Measurements from ENCODE around the gene FARS2.

The FARS2 gene

DNA sequence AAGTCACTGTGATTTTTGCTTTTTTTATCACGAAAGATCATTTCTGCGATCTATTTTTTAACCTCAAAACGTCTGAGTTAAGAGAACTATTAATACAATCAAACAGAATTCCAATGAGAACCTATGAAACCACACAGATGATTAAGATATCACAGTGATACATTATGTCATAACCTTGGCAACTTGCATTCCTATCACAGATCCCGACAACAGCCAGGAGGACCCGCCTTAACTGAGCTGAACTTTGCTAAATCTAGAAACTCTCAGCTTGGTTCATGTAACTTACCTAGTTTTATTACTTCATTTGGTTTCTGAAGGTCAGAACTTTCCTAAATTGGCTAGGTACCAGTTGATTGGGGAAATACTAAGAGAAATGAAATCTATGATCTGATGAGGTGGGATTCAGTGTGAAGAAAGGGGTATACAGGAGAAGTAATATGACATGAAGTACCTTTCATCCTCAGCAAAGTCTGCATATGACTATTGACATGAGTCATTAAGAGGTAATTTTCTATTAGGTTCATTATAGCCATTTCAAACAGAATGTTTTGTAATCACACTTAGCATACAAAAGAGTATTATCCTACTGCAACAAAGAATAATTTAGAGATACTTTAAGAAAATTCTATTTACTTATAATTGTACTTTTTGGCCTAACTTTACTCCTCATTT lies 11.7 kb upstream of the FARS2 start:
- no peak for DNase-seq

DNA sequence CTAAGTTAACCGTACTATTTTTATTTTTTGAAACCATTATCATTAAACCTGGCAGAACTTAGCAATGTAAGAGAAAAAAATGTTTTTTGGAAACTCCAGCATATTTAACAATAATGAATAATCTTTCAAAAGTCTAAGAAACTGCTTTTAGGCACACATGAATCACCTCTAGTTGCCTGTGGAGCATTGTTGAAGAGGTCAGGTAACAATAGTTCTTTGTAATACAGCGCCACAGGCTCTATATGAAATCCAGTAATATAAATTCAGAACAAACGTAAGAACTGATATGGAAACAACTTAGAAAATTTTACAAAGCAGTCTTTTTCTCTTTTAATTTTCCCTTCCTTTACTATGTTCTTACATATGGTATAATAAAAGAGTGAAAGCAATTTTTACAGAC lies 10.9 kb upstream of the FARS2 start:
- no peak for DNase-seq

GRCh38 chr6:5250911-5251310 lies 10.4 kb upstream of the FARS2 start:
- DNase-seq = no peak

- DNase-seq = no peak
These were observed 4.4 kb upstream of the FARS2 start for GRCh38 chr6:5256952-5257351.

DNA sequence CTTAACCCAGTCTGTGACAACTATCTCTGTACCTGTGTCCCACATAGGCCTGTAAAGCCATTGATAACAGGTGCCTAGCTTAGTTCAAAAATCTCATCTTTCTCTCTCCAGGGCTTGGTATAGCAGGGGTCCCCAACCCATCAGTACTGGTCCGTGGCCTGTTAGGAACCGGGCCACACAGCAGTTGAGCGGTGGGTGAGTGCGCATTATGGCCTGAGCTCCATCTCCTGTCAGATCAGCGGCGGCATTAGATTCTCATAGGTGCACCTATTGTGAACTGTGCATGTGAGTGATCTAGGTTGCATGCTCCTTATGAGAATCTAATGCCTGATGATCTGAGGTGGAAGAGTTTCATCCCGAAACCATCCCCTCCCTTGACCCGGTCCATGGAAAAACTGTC lies 3.9 kb upstream of the FARS2 start:
- DNase-seq = no peak

GRCh38 chr6:5259428-5259827 lies 1.9 kb upstream of the FARS2 start:
- DNase-seq = no peak

DNA sequence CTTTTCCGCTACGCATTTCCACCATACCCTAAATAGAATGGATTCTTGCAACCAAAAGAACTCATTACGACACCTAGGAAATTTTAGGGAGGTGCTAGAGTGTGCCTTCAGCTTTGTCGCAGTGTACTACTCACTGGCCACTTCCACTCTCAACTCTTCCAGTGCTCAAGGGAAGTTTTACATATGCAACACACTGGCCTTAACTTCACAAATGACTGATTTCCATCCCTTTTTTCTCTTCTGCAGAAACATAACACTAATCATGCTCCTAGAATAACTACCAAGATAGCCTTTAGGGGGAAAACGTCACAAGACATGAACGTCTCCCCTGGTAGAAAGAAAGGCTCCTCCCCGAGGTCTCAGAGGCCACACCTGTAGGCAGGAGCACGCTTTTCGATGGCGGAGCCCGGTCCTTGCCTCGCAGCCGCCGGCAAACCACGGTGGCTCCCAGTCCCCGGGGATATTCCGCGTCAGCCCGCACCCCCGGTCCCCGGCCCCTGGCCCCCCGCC lies 1.1 kb upstream of the FARS2 start:
- peak in 1 of 2 experiments; percentile 35 for DNase-seq

DNA sequence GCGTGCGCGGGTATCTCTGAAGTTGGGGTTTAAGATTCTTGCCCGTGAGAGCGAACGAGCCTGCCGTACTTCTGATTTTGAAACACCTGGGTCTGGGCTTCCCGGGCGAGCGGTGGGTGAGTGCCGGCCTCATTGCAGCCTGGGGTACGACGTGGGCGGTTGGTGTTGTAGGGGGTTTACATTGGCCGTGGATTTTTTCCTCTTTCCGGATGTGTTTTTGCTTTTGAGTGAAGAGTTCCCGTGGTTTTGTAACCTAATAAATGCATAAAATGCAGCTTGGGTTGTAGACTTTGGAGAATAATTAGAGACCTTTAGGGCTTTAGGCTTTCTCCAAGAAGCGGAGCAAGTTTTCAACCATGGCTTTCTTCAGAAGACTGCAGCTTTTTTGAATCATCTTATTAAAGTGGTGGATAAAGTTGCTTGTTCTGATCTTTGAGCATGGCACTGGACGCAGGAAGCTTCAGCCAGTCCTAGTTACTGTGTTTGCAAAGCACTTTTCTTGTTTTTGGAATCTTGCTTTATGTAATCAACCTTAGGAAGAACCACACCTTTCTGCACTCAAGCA lies 314 bp downstream of the FARS2 start:
- DNase-seq = no peak

DNA sequence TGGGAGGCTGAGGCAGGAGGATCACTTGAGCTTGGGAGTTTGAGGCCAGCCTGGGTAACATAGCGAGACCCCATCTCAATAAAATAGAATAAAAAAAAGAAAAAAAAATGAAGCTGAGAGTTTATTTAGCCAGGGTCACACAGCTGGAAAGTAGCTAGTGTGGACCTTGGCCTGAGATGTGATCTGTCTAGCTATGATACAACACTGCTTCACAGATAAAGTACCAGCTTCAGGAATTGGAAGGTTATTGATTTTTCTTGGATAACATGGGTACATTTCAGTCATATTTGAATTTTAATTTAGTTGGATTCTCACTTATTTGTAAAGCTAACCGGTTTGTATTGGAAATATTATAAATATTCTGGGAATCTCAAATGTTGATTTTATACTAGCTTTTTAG lies 5.1 kb downstream of the FARS2 start:
- no peak for DNase-seq

DNA sequence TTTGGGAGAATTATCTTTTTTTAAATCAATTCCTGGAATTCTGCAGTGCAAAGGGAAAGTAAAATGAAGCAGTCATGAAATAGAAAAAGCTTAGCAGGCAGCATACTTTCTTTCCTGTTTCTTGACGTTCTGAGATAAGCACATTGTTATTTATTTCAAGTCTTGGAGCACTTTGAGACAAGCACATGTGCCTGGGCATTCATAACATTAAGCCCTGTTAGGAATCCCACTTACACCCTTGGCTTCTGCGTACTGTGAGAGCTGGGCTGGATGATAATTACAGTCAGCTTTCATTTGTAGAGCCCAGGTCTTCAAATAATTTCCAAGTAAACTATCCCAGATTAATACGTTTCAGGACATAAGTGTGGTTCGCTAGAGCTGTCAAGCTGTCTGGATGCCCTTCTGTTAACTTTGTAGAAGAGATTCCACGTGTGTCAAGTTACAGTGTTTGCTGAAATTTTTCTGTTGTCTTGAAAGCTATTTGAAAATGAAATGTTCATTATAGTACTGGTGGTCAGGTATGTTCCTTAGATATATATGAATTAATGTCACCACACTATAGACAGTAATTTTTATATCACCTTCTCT lies 8.9 kb downstream of the FARS2 start:
- no peak for DNase-seq

DNA sequence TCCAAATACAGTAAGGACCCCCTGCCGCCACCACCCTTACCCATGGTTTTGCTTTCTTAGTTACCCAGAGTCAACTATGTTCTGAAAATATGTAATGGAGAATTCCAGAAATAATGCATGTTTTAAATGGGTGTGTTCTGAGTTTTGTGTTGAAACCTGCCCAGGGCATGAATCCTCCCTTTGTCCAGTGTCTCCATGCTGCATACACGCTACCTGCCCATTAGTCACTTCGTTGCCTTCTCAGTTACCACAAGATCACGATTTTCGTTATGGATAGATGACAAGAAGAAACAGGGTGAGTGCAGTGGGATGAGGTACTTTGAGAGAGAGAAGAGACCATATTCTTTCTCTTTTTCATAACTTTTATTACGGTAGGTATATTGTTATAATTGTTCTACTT lies 10.6 kb downstream of the FARS2 start:
- no peak for DNase-seq

GRCh38 chr6:5274231-5274630 lies 12.9 kb downstream of the FARS2 start:
- DNase-seq = no peak

DNA sequence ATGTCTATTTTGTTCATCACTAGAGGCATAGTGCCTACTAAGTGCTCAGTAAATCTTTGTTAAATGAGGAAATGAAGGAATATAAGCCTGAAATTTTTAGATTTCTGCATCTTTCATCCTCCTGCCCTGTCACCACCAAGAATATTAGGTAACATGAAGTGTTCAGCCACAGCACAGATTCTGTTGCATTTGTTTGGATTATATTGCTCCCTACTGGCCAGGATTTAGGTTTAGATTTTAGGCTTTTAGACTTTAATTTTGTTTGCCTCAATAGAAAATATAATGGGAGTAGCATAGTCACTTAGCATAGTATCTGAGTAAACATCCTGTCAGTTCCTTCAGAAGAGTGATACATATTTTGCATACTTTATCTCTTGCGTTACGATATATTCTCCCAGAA lies 14.2 kb downstream of the FARS2 start:
- DNase-seq = no peak

GRCh38 chr6:5276581-5276980 lies 15.3 kb downstream of the FARS2 start:
- DNase-seq = no peak

- no peak for DNase-seq
These were observed 16.3 kb downstream of the FARS2 start for GRCh38 chr6:5277589-5277988.

DNA sequence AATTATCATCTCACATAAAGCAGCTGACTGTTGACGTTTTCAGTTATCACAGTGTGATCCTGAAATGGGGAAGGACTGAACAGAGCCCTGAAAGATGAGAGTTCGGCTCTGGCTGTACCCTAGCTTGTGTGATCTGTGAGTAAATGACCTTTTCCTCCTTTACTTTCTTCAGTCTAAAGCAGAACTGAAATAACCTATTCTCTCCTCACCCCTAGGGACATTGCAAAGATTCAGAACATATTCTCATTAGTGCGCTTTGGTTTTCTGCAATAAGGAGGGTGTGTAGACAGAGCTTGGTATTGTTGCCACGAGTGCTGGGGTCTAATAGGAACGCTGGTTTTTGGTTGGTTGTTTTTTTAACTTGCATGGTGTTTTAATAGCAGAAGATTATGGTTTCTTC lies 16.7 kb downstream of the FARS2 start:
- DNase-seq = no peak

DNA sequence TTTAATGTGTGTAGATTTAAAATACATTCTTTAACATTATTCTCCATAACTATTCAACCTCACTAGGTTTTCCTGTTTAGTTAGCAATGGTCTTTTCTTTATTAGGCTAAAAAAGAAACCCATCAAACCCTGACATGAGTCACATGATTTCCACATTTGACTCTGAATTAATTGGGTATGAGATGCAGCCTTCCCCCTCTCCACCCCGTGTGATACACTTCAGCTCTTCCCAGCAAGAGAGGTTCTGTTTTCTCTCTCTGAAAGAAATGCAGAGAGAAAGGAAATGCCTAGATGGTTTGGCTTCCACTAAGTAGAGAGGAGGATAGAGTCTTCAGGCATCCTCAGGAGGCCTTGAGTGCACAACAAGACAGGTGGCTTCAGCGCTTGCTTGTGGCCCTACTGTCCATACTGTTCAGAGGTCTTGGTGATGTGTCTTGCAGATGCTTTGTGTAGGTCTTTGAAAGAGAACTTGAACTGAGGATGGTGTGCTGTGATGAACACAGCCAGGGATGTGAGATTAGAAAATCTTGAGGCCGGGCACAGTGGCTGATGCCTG lies 17.3 kb downstream of the FARS2 start:
- no peak for DNase-seq

DNA sequence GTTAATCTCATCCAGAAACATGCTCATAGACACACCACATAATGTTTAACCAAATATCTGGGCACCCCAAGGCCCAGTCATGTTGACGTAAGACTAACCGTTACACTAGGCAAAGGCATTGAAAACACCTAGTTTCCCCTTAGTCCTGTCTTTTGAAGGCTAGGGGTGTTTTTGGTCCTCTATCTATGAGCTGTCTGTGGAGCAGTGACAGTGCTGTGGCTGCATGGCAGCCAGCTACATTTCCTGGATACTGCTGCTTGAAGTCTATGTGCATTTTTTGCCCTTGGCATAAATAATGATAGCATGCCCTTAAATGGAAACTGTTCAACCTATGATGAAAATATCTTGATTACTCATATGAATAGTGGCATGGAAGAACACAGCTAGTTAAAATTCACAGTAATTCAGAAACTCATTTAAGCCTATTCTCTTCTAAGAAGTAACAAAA lies 18.6 kb downstream of the FARS2 start:
- DNase-seq = no peak

- no peak for DNase-seq
These were observed 19.6 kb downstream of the FARS2 start for GRCh38 chr6:5280920-5281319.

GRCh38 chr6:5282191-5282623 lies 20.9 kb downstream of the FARS2 start:
- no peak for DNase-seq

GRCh38 chr6:5285081-5285480 lies 23.8 kb downstream of the FARS2 start:
- DNase-seq = no peak

- DNase-seq = no peak
These were observed 24.2 kb downstream of the FARS2 start for GRCh38 chr6:5285526-5285925.

DNA sequence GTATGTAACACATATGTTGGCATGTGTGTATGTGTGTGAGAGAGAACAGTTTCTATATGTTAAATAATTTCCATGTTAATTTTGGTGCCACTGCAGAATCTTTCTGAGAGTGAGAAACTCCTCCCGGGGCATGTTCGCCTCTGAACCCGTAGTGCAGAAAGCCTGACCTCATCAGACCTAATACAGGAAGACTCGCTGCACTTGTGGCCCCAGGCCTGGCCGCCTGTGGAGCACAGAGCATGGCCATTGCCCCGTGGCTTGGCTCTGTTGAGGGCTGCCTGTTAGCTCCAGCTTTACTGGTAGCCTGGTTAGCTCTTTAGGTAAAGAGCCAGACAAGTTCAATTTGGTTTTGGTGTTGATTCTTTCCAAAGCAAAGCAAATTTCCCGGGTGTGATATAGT lies 25.5 kb downstream of the FARS2 start:
- no peak for DNase-seq
